Activated CD8-positive, alpha-beta memory T cell treated with anti-CD3 and anti-CD28 coated beads for 24 hours (primary cell): ENCODE results near the gene HDHD3.
"Not testable (repeated sequence)": the region's sequence is repeated elsewhere in the genome, so short reads cannot be mapped to it uniquely, and the experiment has no call there.

ENCODE experiments used
- DNase-seq: peaks from one replicate; pipeline ENCODE4 v3.0.0-alpha.2; 2020

The HDHD3 gene, protein sequence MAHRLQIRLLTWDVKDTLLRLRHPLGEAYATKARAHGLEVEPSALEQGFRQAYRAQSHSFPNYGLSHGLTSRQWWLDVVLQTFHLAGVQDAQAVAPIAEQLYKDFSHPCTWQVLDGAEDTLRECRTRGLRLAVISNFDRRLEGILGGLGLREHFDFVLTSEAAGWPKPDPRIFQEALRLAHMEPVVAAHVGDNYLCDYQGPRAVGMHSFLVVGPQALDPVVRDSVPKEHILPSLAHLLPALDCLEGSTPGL

DNA sequence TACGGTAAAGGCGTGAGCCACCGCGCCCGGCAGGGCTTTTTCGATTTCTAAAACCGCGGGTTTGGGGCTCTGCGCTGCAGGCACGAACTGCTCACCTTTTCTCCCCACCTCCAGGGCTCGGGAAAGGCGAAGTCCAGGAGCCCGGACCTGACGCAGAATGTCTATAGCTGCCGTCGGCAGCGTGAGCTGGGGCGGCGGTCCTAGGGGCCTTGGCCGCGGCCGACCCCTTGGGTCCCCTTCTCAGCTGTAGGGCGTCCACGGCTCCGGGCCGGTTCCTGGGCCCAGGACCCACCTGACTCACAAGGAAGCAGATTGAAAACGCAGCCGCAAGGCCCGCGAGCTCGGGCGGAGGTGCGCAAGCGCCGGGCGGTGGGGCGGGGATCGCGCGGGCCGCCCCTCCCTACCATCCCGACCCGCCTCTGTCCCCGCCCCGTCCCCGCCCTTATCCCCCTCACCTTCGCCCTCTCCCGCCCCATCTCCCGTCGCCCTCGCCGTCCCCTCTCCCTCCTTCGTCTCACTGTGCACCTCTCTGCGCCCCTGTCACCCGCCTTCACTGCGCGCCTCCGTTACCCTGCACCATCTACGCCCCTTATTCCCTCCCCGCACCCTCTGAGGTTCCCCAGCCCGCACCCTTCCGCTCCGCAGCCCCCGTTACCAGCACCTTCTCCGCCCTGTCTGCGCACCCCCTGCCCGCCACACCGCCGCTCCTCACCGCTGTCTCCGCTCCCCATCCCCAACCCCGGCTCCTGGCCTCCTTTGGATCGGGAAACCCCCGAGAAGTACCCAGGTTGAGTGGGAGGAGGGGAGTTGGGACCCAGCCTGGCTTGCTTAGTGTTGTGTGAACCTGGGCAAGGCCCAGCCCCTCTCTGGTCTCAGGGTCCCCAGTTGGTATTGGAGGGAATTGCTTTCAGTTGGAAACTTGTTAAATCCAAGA lies at the start of gene HDHD3:
TSS of gene HDHD3 (minus strand) at position 353 of the 934 bp plus-strand sequence. CDS start 2,632 bp downstream, outside the sequence.
- DNase-seq: peak; percentile 92

DNA sequence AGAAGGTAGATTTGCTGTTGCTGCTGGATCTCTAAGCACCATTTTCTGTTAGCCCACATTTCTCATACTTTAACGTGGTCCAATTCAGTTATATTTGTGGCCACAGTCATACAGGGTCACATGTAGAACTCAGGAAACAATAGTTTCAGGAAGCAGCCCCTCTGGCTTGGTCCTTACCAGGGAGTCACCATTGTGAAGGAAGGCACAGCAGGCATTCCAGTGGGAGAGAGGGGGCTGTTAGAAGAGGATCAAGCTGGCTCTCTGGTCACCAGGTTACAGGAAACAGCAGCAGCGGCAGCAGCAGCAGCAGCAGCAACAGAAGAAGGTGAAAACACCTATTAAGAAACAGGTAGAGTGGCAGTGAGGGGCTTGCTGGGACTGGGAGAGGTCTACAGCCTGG lies 48.3 kb upstream of the HDHD3 start:
- DNase-seq: no peak

DNA sequence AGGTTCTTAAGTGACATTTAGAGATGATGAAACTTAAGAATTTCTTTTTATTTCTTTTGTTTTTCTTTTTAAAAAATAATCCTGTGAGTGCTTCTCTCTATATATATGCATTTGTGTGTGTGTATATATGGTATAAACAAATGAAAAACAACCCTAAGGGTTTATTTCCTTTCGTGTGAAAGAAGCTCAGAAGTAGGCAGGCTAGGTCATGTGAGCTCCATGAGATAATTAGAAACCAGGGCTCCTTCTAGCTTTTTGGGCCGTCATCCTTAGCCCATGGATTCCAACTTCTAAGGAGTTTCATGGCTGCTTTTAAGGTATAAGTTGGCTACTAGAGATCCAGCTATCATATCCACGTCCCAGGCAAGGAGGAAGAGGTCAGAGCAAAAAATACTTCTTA lies 44.9 kb upstream of the HDHD3 start:
- no peak for DNase-seq

DNA sequence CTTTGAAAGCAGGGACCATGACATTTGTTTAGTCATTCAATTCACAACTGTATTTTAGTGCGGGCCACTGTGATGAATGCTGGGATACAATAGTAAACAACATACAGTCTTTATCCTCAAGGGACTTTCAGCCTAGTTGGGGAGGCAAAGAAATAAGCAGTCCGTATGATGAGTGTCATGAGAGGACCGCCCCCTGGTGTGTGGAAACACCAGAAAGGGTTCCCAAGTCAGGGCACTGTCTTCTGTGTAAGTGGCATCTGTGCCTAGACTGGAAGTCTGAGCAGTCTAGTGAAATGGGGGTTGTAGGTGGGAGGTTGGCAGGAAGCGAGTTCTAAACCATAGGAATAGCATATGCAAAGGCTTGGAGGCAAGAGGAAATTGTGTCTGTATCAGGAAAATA lies 40.6 kb upstream of the HDHD3 start:
- no peak for DNase-seq

DNA sequence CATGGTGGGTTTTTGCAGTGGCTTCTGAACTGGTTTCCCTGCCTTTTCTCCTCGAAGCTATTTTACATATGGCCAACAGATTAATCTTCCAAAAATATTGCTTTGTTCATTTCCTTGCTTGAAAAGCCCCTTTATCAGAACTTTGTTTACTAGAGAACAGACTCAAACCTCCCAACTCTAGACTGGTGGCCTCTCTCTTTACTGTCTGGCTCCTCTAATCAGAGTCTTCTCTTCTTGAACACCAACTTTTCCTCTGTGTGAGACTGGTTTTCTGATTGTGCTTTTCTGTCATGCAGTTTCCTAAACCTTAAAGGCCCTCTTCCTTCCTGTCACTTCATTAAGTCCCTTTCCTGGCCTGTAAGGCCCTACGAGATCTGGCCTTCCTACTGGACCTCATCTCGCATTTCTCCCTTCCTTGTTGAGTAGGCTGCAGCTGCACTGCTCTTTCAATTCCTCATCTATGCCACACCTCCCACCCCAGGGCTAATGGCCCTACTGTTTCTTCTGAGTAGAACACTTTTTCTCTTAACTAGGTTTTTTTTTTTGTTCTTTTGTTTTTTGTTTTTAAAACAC lies 39.4 kb upstream of the HDHD3 start:
- DNase-seq: no peak

DNA sequence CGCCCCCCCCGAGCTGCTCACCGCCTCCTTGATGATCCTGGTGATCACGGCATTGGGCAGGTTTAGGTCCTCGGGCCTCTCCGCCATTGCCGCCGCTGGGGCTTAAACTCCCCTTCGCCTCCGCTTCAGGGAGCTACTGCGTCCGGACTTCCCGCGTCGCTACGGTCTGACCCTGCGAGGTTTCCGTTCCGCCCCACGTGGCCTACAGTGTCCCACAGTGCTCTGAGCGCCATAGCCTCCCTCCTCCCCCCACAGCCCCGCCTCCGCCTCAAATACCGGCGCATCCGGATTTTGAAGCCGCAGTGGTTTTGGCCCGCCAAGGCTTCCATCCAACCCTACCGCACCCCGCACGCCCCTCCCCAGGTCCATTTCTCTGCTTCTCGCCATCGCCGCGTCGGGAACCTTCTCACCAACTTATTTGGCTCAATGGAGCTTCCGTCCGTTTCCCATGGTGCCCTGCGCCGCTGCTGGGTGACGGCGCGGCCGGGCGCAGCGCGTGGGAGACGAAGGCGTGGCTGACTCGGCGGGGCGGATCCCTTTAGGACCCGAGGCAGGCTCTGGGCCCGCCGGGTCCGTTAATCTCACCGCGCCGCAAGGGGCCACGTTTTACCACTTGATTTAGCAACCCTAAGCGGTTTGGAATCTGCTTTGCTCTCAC lies 33.5 kb upstream of the HDHD3 start, which contains the start of the genes C9orf43 and POLE3:
TSS of gene C9orf43 (plus strand) at position 541 of the 658 bp plus-strand sequence. CDS start 2,747 bp downstream, outside the sequence.
TSS of gene POLE3 (minus strand) at position 469 of the 658 bp plus-strand sequence. CDS start at position 87, 382 bp downstream.
- DNase-seq: peak; percentile 98

DNA sequence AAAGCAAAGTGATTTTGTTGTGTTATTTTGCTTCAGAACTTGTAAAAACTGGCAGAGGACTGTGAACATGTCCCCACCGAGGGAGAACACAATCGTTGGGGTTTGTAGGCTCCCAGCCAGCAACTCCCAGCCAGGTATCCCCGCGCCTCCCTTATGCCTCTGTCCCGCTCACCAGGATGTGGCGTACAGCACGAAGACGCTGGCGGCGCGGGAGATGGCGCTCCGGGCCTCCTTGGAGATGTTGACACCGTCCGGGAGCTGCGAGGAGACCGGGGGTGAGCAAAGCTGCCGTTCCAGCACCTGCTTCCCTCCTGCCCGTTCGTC lies 33.1 kb upstream of the HDHD3 start:
- DNase-seq: no peak

DNA sequence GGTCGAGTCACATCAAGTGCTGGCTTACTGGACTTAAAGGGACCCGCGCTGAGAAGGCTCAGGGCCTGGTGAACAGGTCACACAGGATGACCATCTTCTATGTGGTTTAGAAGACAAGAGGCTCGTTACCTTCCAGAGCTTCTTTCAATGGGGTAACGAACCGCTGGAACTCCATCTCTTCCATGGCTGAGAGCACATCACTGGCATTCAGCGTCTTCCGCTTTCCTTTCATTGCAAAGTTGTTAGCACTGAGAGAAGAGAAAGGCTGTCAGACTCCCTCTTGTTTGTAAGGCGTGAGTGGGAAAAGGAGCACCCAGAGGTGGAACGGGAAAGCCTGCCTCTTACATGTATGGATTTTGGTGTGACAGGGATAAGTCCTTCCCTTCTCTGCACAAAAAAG lies 32.7 kb upstream of the HDHD3 start:
- no peak for DNase-seq

DNA sequence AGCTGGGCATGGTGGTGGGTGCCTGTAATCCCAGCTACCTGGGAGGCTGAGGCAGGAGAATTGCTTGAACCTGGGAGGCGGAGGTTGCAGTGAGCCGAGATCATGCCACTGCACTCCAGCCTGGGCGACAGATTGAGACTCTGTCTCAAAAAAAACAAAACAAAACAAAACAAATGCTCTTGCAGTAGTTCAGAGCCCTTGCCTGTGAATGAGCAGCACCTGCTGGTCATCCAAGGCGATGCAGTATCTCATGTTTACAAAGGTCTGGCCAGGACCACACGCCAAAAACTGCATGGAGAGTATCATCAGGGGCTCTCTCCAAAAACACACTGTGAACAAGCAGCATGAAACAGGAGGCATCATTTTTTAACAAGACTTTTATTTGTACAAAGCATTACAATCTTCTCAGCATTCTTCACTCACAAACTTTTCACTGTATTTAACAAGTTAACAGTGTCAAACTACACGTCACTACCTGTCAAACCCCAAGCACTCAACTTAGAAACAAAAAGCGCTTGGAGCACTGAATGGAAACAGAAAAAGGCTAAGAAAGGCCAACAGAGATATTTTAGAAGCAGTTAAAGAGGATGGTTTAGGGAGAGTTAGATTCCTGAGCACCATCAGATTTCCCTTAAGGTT lies 30.2 kb upstream of the HDHD3 start:
- peak; percentile 67 for DNase-seq

DNA sequence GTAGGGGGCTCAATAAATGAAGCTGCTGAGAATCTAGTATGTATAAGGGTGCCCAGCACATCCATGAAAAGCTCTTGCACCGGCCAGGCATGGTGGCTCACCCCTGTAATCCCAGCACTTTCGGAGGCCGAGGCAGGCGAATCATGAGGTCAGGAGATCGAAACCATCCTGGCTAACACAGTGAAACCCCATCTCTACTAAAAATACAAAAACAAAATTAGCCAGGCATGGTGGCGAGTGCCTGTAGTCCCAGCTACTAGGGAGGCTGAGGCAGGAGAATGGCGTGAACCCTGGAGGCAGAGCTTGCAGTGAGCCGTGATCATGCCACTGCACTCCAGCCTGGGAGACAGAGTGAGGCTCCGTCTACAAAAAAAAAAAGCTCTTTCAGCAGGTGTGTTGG lies 29.6 kb upstream of the HDHD3 start:
- DNase-seq: not testable (repeated sequence)

DNA sequence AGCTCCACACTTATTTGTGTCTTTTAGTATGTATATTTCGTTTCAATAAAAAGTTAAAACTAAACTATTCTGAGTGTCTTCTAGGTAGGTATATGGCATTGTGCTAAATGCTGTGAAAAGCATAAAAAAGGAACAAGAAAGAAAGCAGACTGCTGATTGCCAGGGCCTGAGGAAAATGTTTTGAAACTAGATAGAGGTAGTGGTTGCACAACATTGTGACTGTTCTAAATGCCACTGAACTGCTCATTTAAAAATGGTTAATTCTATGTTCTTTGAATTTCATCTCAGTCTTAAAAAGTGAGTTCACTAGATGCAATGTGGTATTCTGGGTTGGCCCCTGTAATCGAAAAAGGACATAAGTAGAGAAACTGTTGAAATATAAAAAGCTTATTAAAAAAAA lies 26.9 kb upstream of the HDHD3 start:
- DNase-seq: no peak

DNA sequence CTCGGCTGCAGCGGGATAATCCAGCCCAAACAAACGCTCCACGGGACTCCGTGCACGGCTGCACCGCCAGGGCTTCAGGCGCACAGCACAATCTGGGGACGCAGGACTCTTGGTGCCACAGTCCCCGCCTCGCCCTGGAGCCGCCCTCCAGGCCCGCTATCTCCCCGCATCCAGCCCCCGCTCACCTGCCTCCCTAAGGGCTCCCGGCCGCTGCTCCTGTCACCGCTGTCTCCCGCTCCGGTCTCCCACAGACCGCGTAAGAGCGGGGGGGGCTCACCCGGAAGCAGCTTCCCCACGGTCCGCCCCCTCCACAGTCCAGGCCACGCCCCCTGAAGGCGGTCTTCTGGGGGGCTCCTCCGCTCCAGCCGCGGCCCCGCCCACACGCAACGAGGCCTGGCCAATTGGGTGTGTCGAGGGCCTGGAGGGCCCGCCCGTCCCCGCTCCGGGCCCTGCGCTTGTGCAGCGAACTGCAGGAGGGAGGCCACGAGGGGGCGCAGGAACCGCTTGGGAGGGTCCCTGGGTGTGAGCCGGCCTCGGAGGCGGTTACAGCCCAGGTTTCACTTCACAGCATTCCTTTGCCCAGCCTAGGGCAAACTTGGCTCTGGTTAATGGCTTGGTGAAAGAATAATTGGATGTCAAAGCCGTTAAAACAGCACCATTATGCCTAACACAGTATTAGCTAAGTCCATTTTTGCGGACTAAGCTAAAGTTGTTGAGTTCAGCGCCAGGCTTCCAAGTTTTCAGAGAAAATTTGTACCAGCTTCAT lies 24.4 kb upstream of the HDHD3 start, which contains the start of gene ALAD:
TSS of gene ALAD (minus strand) at position 258 of the 766 bp plus-strand sequence. CDS start 7,725 bp downstream, outside the sequence.
- DNase-seq: peak; percentile 99

DNA sequence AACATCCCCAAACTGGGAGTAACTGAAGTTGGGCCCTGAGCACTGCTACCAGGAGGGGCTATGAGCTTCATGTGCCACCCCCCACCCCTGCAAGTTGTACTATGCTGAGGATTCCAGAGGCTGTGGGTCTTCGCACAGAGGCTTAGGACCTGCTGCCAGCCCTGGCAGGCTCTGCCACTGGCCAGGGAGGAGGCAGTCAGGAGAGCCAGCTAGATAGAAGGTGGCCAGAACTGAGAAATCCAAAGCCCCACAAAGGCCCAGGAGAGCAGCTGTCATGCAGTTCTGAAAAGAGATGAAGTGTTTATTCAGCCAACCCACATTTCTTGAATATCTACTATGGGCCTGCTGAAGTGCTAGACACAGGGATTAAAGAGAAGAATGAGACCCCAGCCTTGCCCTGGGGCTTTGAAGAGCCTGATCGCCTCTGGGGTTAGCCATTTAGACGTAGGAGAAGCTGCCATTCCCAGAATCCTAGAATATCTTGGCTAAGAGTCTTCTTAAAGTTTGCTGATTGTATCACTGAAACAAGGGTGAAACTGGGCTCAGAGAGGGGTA lies 22.9 kb upstream of the HDHD3 start:
- DNase-seq: no peak

DNA sequence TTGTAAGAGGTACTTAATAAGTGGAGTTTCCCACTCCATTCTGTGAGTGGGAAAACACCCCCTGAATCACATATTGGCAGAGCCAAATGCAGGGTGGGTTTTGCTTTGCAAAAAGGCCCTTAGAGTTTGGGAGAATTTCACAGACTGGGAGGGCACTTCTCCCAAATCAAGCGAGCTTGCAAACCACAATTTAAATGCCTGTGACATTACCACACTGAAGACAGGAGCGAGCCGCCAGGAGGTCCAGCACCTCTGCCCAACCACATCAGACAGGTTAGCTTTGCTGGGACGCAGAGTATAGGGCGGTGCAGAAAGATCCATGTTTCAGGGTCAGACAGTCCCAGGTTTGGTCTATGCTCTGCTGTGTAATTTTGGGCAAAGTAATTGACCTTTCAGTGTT lies 22.0 kb upstream of the HDHD3 start:
- DNase-seq: no peak

DNA sequence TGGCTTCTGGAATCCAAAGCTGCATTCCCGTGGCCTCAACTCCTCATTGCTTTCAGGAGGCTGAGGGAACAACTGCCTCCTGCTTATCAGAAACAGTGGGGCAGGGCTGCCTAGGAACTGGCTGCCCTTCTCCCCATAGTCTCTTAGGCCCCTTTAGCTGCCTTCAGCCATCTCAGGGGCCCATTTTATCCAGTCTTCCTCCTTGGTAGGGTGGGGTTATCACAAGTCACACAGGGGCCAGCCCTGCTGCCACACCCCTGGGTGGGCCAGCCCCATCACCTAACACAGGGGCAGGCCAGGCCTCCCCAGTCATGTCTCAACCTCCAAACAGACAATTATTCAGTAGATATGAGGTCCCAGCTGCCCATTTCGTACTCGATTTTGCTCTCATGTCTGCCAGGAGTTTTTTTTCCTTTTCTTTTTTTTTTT lies 20.4 kb upstream of the HDHD3 start:
- no peak for DNase-seq

DNA sequence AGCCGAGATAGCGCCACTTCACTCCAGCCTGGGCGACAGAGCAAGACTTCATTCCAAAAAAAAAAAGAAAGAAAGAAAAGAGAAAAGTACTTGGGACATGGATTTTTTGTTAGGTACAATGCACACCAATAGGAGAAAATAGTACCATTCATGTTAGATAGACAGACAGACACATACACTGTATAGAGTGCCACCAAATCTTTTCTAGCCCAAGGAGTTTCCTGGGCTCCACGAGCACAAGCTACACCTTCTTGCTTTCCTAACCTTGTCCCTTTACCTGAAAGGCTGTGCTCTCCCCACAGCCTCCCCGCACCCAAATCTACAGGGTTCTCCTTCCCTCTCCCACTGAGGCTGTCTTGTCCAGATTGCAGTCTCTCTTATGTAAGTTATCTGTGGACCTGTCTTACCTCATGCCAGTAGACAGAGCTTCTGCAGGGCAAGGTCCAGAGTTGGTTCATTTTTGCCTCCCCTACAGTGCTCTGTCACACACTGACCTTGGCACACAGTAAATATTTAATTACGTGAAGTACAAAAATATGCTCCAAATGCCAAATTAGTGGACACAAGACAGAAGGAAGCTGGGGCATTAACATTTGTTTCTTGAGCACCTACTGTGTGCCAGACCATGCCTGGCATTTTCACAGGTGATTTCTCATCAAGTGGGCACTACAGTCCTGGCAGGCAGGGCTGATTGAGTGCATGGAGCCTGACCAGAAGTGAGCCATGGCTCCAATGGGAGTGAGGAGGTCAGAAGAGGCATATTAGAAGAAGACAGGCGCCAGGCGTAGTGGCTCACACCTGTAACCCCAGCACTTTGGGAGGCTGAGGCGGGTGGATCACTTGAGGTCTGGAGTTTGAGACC lies 18.4 kb upstream of the HDHD3 start:
- no peak for DNase-seq

DNA sequence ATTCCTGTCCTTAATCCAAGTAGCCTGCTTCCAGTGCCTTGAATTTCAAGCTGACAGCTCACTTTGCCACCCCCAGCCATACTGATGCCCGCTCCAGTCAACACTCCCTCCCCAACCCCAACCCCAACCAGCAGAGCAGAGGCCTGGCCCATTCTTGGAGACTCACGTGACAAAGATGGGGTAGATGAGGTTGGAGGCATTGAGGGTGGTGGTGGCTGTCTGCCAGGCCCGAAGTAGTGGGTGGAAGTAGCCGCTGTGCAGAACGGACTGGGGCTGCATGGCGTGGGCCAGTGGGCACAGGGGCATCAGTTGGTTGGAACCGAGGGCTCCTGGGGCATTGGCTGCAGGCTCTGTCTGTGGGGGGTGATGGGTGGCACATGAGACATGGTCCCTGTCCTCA lies 16.5 kb upstream of the HDHD3 start:
- no peak for DNase-seq

DNA sequence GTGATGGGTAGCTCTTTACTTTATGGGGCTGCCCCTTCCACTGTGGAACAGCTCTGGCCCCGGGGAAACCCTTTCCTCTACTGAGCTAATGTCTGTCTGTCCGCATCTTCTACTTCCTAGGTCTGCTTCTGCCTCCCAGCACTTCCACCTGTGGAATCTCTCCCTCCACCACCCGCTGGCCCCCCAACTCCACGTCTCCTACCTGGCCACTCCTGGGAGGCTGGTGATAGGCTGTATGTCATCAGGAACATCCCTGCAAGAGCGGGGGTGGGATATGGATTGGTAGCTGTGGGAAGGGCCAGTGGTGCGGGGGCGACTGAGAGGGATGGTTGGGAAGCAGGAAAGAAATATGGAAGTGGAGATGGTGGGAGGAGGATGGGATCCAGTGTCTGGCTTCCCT lies 15.1 kb upstream of the HDHD3 start:
- no peak for DNase-seq

DNA sequence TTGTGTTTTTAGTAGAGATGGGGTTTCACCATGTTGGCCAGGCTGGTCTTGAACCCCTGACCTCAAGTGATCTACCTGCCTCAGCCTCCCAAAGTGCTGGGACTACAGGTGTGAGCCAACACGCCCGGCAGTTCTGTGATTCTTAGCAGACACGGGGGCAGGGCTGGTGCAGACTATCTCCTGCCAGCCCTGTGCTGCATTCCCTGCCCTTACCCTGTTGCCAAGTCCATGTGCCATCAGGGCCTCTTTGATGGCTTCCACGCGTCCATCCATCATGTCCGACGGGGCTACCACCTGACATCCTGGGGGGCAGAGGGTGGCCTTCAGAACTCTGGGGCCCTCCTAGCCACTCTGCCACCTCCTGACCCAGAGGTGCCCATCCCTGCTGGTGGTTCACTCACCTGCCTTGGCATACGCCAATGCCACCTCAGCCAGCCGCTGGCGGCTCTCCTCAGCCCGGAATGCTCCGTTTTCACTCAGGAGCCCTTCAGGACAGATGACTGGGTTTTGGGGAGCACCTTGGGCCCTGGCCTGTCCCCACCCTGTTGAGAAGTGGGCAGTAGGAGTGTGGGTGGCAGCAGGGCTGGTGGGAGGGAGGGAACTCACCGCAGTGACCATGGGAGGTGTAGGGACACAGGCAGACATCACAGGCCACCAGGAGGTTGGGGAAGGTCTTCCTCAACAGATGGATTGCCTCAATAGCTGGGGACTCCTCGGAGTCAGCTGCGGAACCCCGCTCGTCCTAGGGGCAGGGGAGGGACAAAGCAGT lies 13.6 kb upstream of the HDHD3 start:
- DNase-seq: no peak

DNA sequence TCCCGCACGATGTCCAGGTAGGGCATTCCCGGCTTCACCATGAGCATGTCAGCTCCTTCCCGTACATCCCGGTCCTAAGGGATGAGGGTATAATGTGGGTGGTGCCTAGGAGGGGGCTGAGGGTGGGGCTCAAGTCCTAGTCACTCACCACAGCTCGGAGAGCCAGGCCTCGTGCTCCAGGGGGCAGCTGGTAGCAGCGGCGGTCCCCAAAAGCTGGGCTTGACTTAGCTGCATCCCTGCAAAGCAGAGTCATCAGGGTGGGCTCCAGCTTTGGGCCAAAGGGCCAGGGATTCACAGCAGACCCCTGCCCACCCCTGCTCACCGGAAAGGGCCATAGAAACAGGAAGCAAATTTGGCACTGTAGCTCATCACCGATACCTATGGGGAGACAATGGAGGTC lies 12.7 kb upstream of the HDHD3 start:
- DNase-seq: no peak
